Activated naive CD4-positive, alpha-beta T cell treated with anti-CD3 and anti-CD28 coated beads for 36 hours (primary cell): ENCODE results near the gene CLDND2. TPM values are rescaled to one million over a fixed set of nuclear protein-coding genes. Genes with fewer than 3 reads are reported as not detected.
"Not testable (repeated sequence)": the region's sequence is repeated elsewhere in the genome, so short reads cannot be mapped to it uniquely, and the experiment has no call there.

Experiments
- CTCF ChIA-PET: fragments of 350-600 bp; sonication (Branson Sonifier 250); formaldehyde crosslinking; loops from one replicate; lab custom pipeline; 2021; ENCODE audit warnings: antibody characterized with exemption; lab: Charles Lee
- DNase-seq: peaks from one replicate; pipeline ENCODE4 v3.0.0-alpha.2; 2020
- H3K27ac Mint-ChIP-seq: one replicate; pipeline ENCODE4 v1.8.0; 2021; ENCODE audit warnings: mild to moderate bottlenecking, mixed read lengths
- H3K27me3 Mint-ChIP-seq: one replicate; pipeline ENCODE4 v1.8.0; 2021; ENCODE audit warnings: low read depth, mixed read lengths
- H3K36me3 Mint-ChIP-seq: one replicate; pipeline ENCODE4 v1.8.0; 2021; ENCODE audit warnings: low read depth, mixed read lengths
- H3K4me1 Mint-ChIP-seq: one replicate; pipeline ENCODE4 v1.8.0; 2021; ENCODE audit warnings: low read depth, mixed read lengths
- H3K4me3 Mint-ChIP-seq: one replicate; pipeline ENCODE4 v1.8.0; 2021; ENCODE audit warnings: mild to moderate bottlenecking, moderate library complexity, mixed read lengths
- H3K9me3 Mint-ChIP-seq: one replicate; pipeline ENCODE4 v1.8.0; 2021; ENCODE audit warnings: mixed read lengths
- intact Hi-C: fragments of 100-400 bp; cut with micrococcal nuclease; formaldehyde crosslinking; loops from one replicate; pipeline ENCODE4 v1.15.1; 2023
- total RNA-seq, 2 experiments: library from RNA; stranded (reverse); gene quantifications; one replicate each; pipeline ENCODE4 v1.2.3, GENCODE V29; 2021

CLDND2 gene
- total RNA-seq, 2 experiments from 2014 or later: 0.72 TPM

DNA sequence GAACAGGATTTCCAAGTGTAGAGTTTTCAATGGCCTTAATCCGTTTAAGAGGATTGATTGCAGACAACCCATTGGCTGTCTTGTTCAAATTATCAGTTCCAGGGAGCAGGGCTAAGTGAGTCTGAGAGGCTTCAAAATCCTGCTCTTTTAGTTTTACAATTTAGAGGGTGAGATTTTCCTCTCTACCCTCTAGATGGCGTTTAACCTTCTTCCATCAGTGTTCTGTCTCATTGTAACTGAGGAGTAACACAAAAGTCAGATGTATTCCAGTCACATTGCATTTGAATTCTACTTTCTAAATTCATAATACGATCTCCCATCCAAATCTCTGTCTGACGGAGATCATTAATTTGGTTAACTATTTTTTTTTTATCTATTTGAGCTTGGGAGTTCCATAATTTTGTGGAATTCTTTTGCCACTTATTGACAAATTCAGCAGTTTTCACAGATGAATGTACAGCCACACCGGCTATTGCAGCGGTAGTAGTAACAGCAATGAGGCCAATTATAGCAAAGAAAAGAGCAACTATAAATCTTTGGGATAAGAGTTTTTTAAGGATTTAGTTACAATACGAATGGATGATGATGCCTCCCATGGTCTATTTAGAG is 29.4 kb upstream of the CLDND2 start:
- H3K9me3 Mint-ChIP-seq: peaks cover 13% of the 10 kb centered on the region
- DNase-seq: no peak
- CTCF ChIA-PET: interaction anchor here (0.6 to 1.8 kb wide), 7 partner anchors 10 to 1565 kb away, joined by 3 to 8 read pairs (median 3); no protein-coding TSS in a partner anchor
- no peak overlapping the region for H3K27ac Mint-ChIP-seq
- no peak overlapping the region for H3K4me3 Mint-ChIP-seq
- intact Hi-C loops: loop anchor here (10.0 kb wide), 1 partner anchor 117 kb away; no protein-coding TSS in a partner anchor
- H3K4me1 Mint-ChIP-seq: peaks cover 27% of the 10 kb centered on the region
- peaks cover 21% of the 10 kb centered on the region for H3K36me3 Mint-ChIP-seq
- no peaks in the 10 kb centered on the region for H3K27me3 Mint-ChIP-seq

DNA sequence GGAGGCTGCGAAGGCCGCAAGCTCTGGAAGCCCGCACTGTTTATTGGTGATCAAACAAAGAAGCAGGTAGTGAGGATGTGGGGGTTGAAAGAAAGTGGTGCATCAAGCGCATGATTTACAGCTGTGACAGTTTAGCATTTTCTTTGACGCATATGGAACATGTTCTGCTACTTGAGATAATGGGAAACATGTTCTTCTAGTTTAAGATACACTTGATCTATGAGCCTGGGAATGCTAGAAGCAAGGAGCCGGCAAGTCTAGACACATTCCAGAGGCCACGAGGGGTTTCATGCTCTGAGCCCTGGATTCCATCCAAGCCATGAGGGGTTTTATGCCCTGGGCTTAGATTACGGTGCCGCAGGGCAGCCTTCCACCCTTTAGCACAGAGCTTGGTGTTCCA is 28.6 kb upstream of the CLDND2 start:
- peaks cover 17% of the 10 kb centered on the region for H3K36me3 Mint-ChIP-seq
- H3K4me1 Mint-ChIP-seq: peaks cover 32% of the 10 kb centered on the region
- not testable (repeated sequence) for H3K27me3 Mint-ChIP-seq, H3K4me3 Mint-ChIP-seq, H3K27ac Mint-ChIP-seq, DNase-seq
- CTCF ChIA-PET: interaction anchor here (0.7 to 2.7 kb wide), 7 partner anchors 24 to 1564 kb away, joined by 3 to 7 read pairs (median 3); no protein-coding TSS in a partner anchor
- intact Hi-C loops: loop anchor here (10.0 kb wide), 1 partner anchor 117 kb away; no protein-coding TSS in a partner anchor
- peaks cover 10% of the 10 kb centered on the region for H3K9me3 Mint-ChIP-seq

DNA sequence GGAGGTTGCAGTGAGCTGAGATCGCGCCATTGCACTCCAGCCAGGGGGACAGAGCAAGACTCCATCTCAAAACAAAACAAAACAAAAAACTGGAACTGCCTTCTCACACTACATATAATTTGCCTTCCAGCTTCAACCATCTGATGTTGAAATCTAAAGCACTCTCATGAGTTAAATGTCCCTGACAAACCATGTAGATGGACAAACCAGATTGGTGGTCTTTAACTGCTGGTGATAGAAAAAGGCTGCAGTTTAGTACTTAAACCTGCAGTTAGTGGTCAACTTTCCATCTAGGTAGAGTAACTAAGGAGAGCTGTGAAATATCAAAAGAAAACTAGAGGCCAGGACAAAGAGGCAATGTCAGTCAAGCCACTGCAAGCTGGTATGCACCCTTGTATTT is 27.4 kb upstream of the CLDND2 start:
- H3K27me3 Mint-ChIP-seq: no peaks in the 10 kb centered on the region
- intact Hi-C loops: loop anchor here (10.0 kb wide), 1 partner anchor 119 kb away; no protein-coding TSS in a partner anchor
- peak overlapping the region; percentile 95 for H3K4me3 Mint-ChIP-seq
- H3K9me3 Mint-ChIP-seq: no peaks in the 10 kb centered on the region
- H3K36me3 Mint-ChIP-seq: peaks cover 9% of the 10 kb centered on the region
- no peak for DNase-seq
- peaks cover 32% of the 10 kb centered on the region for H3K4me1 Mint-ChIP-seq
- CTCF ChIA-PET: interaction anchor here (0.8 to 2.7 kb wide), 9 partner anchors 12 to 284 kb away, joined by 3 to 12 read pairs (median 5); partner anchors contain the start of gene SIGLEC10
- no peak overlapping the region for H3K27ac Mint-ChIP-seq

DNA sequence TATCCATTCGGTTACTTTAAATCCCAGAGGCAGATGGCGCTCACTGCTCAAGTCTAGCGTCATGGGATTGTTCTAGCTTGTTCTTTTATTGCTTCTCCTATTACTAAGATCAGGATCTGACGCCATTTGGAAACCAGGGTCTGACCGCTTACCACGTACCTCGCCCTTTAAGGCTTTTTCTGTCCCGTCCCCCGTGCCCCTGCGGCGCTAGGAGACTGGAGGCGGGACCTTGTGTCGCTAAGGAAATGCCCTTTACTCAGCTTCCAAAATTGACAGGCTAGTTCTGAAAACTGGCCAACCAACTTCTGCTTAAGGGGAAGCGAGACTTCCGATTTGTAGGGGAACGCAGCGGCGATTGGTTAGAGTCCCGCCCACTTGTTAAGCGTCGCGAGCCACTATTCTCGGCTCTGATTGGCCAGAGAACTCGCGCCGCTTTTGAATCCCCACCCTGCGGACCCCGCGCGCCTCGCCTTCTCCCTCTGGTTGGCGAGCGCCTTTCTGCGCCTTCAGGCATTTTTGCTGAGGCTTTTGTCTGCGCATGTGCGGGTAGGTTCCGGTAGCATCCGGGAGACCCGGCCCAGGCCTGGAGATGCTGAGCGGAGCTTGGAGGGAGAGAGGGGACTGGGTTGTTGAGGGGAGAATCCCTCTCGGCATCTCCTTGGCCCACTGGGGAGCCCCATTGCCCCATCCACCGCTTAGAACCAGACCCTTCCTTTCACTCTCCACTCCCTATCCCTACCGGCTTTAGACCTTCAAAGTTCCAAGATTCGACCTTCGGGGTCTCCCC is 25.4 kb upstream of the CLDND2 start:
- H3K27me3 Mint-ChIP-seq: no peaks in the 10 kb centered on the region
- H3K4me3 Mint-ChIP-seq: peak overlapping the region; percentile 95
- CTCF ChIA-PET: interaction anchor here (0.7 to 2.7 kb wide), 4 partner anchors 22 to 121 kb away, joined by 3 to 7 read pairs (median 4); partner anchors contain the start of gene NKG7
- peaks cover 35% of the 10 kb centered on the region for H3K4me1 Mint-ChIP-seq
- intact Hi-C loops: loop anchor here (1.0 to 10.0 kb wide), 6 partner anchors 22 to 279 kb away; partner anchors contain the start of gene NKG7
- peak overlapping the region; percentile 96 for H3K27ac Mint-ChIP-seq
- H3K36me3 Mint-ChIP-seq: peaks cover 8% of the 10 kb centered on the region
- DNase-seq: peak; percentile 98
- H3K9me3 Mint-ChIP-seq: no peaks in the 10 kb centered on the region

DNA sequence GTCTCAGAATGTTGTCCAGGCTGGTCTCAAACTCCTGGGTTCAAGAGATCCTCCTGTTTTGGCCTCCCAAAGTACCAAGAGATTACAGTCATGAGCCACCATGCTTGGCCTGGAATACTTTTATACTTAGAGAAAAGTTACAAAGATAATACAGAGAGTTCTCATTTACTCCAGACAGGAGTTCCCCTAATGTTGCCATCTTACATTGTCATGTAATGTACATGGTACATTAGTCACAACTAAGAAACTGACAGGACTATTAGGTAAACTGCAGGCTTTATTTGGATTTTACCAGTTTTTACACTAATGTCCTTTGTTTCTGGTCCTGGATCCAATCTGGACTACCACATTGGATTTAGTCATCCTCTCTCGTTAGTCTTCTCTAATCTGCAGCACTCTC is 23.9 kb upstream of the CLDND2 start:
- CTCF ChIA-PET: no interaction called here
- intact Hi-C loops: loop anchor here (10.0 kb wide), 1 partner anchor 122 kb away; no protein-coding TSS in a partner anchor
- Mint-ChIP-seq H3K4me1 (peaks cover 31% of the 10 kb centered on the region), H3K27ac (peak overlapping the region; percentile 69), H3K9me3 (no peaks in the 10 kb centered on the region), H3K27me3 (no peaks in the 10 kb centered on the region), H3K36me3 (peaks cover 8% of the 10 kb centered on the region), H3K4me3 (peak overlapping the region; percentile 46)
- DNase-seq: no peak

DNA sequence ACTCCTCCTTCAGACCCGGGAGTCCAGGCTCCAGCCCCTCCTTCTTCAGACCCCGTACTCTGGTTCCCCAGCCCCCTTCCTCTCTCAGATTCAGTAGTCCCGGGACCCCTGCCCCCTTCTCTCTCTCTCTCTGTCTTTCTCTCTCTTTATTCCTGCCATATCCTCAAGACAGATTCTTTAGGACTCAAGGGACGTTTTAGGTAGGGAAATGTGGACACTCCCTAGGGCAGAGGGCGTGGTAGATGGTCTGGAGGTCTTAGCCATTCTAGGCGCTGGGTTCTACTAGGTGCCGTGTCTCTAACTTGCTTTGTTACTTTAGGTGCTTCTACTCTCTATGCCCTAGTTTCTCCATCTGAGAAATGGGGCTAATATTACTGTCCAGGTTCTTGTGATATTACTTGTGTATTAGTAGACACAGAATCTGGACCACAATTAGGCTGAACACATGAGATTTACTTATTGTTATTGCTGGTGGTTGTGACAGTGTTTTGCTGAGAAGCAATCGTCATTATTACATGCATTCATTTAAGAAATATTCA is 22.3 kb upstream of the CLDND2 start:
- no peak for DNase-seq
- no peak overlapping the region for H3K27ac Mint-ChIP-seq
- peaks cover 28% of the 10 kb centered on the region for H3K4me1 Mint-ChIP-seq
- CTCF ChIA-PET: no interaction called here
- no peaks in the 10 kb centered on the region for H3K9me3 Mint-ChIP-seq
- intact Hi-C loops: loop anchor here (10.0 kb wide), 1 partner anchor 124 kb away; no protein-coding TSS in a partner anchor
- H3K36me3 Mint-ChIP-seq: peaks cover 8% of the 10 kb centered on the region
- no peak overlapping the region for H3K4me3 Mint-ChIP-seq
- no peaks in the 10 kb centered on the region for H3K27me3 Mint-ChIP-seq

DNA sequence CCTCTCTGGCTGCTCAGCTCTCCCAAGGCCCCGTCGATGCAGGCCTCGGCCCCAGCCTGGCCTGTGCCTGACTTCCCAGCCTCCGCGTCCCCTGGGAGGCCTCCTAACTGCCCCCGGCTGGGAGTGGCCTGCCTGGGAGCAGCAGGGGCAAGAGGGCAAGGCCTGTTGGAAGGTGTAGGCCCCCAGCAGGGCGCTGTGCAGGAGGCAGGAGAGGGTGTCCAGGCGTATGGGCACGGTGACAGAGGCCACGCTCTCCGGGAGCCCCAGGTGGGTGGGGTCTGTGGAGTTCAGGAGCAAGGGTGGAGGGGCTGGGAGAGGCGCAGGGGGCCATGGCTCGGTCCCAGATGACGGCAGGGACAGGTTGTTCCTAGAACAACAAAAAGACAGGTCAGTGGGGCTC is 20.3 kb upstream of the CLDND2 start:
- Mint-ChIP-seq H3K27ac (no peak overlapping the region), H3K4me1 (peaks cover 13% of the 10 kb centered on the region), H3K36me3 (no peaks in the 10 kb centered on the region), H3K27me3 (no peaks in the 10 kb centered on the region), H3K4me3 (no peak overlapping the region), H3K9me3 (no peaks in the 10 kb centered on the region)
- intact Hi-C loops: no loop called here
- CTCF ChIA-PET: no interaction called here
- DNase-seq: no peak

DNA sequence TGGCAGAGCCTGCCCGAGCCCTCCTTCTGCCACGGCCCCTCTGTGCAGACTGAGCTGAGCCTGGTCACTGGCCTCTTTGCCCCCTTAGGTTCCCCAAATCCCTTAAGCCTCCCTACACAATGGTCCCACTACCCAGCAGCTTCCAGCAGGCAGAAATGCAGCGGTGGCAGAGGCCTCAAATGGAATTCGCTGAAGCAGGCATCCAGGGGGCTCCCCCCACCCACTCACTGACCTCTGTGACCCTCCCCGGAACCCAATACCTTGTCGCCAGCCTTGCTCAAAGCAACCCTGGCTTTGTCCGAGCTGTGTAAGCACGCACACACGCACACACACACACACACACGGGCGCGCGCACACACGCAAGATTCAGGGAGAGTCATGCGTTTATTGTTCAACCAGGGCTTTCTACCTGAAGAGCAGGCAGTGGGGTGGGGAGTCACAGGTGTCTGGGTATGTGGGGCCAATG is 19.2 kb upstream of the CLDND2 start, which contains the start of gene LIM2:
TSS of gene LIM2 (minus strand) at position 51 of the 466 bp plus-strand sequence. CDS start 531 bp downstream, outside the sequence.
- peaks cover 6% of the 10 kb centered on the region for H3K4me1 Mint-ChIP-seq
- H3K27me3 Mint-ChIP-seq: no peaks in the 10 kb centered on the region
- no peak within 1 kb of the TSS for H3K27ac Mint-ChIP-seq
- H3K4me3 Mint-ChIP-seq: no peak within 1 kb of the TSS
- H3K9me3 Mint-ChIP-seq: no peaks in the 10 kb centered on the region
- H3K36me3 Mint-ChIP-seq: no peaks in the 10 kb centered on the region
- intact Hi-C loops: no loop called here
- CTCF ChIA-PET: interaction anchor here (0.6 kb wide), 2 partner anchors 51 to 877 kb away, joined by 3 to 4 read pairs; no protein-coding TSS in a partner anchor
- no peak for DNase-seq

DNA sequence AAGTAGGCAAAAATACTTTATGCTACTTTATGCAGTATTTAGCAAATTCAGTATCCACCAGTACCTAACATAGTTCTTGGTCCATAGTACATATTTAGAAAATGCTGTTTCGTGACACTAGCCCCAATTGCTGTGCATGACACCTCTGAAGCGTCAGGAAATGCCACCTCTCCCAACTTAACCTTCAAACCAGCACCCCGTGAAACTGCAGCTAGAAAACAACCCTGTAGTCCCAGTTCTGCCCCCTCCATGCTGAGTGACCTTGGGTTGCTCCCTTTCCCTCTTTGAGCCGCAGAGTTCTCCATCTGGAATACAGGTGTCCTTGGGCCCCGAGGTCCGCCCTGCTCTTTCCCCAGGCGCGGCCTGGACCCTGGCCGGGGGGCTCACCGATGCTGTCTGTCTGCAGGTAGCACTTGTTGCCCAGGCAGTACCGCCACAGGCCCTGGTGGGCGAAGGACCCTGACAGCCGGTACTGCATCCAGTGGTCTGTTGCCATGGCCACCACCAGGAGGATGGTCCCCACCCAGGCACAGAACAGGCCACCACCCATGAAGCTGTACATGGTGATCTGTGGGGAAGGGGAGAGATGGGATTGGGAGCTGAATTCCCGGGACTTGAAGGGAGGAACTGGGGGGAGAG is 18.2 kb upstream of the CLDND2 start:
- Mint-ChIP-seq H3K36me3 (no peaks in the 10 kb centered on the region), H3K27me3 (no peaks in the 10 kb centered on the region), H3K27ac (no peak overlapping the region), H3K4me1 (peaks cover 3% of the 10 kb centered on the region), H3K4me3 (no peak overlapping the region), H3K9me3 (no peaks in the 10 kb centered on the region)
- CTCF ChIA-PET: no interaction called here
- no peak for DNase-seq
- intact Hi-C loops: no loop called here

DNA sequence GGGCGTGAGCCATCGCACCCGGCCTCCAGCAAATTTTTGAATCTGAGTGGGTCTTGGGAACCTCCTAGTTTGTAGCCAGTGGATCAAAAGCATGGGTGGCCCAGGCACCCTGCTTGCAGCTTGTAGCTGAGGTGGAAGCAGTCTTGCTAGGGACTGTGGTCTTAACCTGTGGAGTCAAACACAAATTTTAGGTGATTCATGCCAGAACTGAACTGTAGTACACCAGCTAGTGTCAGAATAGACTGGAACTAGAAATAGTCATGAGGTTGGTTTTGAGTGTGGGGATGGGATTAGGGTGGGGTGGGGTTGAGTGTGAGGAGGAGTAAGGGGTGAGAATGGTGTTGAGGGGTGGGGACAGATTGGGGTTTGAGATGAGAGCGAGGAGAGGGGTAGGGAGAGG is 13.2 kb upstream of the CLDND2 start:
- CTCF ChIA-PET: interaction anchor here (0.6 kb wide), 1 partner anchor 129 kb away, joined by 3 read pairs; no protein-coding TSS in a partner anchor
- peaks cover 2% of the 10 kb centered on the region for H3K9me3 Mint-ChIP-seq
- peaks cover 10% of the 10 kb centered on the region for H3K4me1 Mint-ChIP-seq
- H3K36me3 Mint-ChIP-seq: no peaks in the 10 kb centered on the region
- intact Hi-C loops: no loop called here
- DNase-seq: no peak
- no peak overlapping the region for H3K4me3 Mint-ChIP-seq
- H3K27me3 Mint-ChIP-seq: no peaks in the 10 kb centered on the region
- no peak overlapping the region for H3K27ac Mint-ChIP-seq

DNA sequence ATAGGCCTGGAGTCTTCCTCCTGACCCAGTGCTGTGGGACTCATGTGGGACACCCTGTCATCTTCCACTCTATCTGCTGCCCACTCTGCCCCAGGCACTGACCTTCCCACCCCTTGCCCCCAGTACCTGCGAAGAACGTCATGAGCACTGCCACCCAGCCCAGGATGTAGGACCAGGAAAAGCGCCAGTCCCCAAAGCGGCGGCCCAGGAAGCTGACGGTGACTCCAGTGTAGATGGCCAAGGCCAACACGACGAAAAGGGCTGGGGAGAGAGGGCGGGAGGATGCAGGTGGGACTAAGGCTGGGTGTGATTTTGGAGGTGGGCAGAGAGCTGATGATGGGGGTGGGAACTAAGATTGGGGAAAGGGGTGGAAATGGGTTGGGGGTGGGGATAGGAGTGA is 11.6 kb upstream of the CLDND2 start:
- Mint-ChIP-seq H3K9me3 (peaks cover 2% of the 10 kb centered on the region), H3K27ac (no peak overlapping the region), H3K27me3 (no peaks in the 10 kb centered on the region), H3K36me3 (no peaks in the 10 kb centered on the region), H3K4me3 (no peak overlapping the region), H3K4me1 (peaks cover 25% of the 10 kb centered on the region)
- CTCF ChIA-PET: no interaction called here
- intact Hi-C loops: no loop called here
- no peak for DNase-seq
